Testis (tissue), 2 donors: ENCODE measurements around the gene DNAH6.

Experiments
- POLR2A ChIP-seq: fragments of 450-650 bp; IDR thresholded peaks from one replicate; pipeline ENCODE4 v1.6.1; 2017; ENCODE audit warnings: antibody characterized with exemption, mild to moderate bottlenecking, moderate library complexity
- TF ChIP-seq, protein P1 (sequence below), 3 experiments: fragments of 450-650 bp in 2 of 3; fragments of 200-600 bp in 1 of 3; sonication (generic) in 1 of 3; IDR thresholded peaks; one replicate each; pipeline ENCODE4 v1.5.1; 2016 to 2019; ENCODE audit warnings: antibody characterized with exemption in 3 of 3, mild to moderate bottlenecking in 2 of 3, moderate library complexity in 1 of 3

DNA sequence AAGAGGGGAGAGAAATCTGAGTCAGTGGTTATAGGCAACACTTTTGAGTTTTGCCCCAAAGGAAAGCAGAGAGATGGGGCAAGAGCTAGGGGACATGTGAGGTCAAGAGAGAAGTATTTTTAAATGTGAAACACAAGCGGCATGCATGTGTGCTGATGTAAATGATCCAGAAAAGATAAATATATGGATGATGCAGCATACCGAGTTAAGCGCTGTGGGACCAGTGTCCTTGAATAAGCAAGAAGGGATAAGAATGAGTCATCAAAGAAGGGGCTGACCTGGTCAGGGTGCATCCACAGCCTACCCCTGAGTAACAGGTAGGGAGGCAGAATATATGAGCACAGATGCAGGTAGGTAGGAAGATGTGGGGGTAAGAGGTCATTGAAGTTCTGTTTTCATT, 183.7 kb downstream of the DNAH6 start:
- TF ChIP-seq, protein P1, sequence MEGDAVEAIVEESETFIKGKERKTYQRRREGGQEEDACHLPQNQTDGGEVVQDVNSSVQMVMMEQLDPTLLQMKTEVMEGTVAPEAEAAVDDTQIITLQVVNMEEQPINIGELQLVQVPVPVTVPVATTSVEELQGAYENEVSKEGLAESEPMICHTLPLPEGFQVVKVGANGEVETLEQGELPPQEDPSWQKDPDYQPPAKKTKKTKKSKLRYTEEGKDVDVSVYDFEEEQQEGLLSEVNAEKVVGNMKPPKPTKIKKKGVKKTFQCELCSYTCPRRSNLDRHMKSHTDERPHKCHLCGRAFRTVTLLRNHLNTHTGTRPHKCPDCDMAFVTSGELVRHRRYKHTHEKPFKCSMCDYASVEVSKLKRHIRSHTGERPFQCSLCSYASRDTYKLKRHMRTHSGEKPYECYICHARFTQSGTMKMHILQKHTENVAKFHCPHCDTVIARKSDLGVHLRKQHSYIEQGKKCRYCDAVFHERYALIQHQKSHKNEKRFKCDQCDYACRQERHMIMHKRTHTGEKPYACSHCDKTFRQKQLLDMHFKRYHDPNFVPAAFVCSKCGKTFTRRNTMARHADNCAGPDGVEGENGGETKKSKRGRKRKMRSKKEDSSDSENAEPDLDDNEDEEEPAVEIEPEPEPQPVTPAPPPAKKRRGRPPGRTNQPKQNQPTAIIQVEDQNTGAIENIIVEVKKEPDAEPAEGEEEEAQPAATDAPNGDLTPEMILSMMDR (IDR thresholded peaks at IDR 0.05): no peak
- no peak for TF ChIP-seq POLR2A
